GM12891 (cell line): Measurements from ENCODE around the gene DNAH8.

Experiments used
- DNase-seq: peaks from one replicate; pipeline ENCODE4 v3.0.0; 2011; ENCODE audit warnings: low spot score; ENCODE audit not compliant: insufficient read length
- FAIRE-seq: peaks from 2 replicates; lab custom pipeline; 2011; peaks lifted over from hg19 to GRCh38; lab: Jason Lieb, UNC
- PAX5 ChIP-seq: IDR thresholded peaks from 2 replicates; pipeline ENCODE4 v1.6.1; 2011; ENCODE audit warnings: low read length, moderate library complexity, mild to moderate bottlenecking; ENCODE audit not compliant: insufficient read depth, severe bottlenecking
- POLR2A ChIP-seq: IDR thresholded peaks from 2 replicates; pipeline ENCODE4 v1.6.1; 2011; ENCODE audit warnings: low read depth, low read length, control low read depth
- POLR2AphosphoS5 ChIP-seq: IDR thresholded peaks from 2 replicates; pipeline ENCODE4 v1.6.1; 2011; ENCODE audit warnings: low read depth, low read length, control low read depth
- POU2F2 ChIP-seq: IDR thresholded peaks from 2 replicates; pipeline ENCODE4 v1.6.1; 2011; ENCODE audit warnings: low read depth, mild to moderate bottlenecking, control low read depth, low read length, moderate library complexity
- SPI1 ChIP-seq: IDR thresholded peaks from 2 replicates; pipeline ENCODE4 v1.6.1; 2011; ENCODE audit warnings: low read depth, low read length, control low read depth
- TAF1 ChIP-seq: IDR thresholded peaks from 2 replicates; pipeline ENCODE4 v1.6.1; 2011; ENCODE audit warnings: low read depth, low read length, control low read depth

The DNAH8 gene

DNA sequence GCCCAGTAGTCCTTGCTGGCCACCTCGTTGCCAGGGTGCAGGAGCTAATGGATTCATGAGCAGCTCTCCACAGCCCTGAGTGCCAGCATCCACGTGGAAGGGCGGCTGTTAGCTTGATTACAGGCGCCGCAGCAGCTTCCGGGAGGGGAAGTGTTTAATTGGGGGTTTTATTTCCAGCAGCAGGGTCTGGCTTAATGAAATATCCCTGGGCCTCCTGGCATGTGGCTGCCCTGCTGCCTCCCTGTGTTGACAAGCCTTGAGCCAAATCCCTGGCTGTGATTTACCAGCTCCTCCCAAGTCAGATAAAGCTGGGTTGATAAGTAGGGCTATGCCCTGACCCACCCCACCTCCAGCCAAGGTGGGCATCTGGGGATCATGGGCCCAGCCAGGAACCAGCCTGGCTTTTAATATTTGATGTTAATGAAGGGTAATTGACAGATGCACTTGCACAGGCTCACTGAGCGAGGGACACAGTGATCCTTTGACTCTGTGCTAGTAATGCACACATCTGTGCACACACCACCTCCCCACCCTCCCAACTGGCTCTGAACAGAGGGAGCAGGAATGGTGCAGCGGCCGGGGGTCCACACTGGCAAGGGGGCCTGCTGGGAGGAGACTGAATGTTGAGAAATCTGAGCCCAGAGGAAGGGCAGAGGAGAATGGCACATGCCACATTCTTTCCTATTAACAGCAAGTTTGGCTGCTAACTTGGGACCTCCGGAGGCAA lies 347.1 kb downstream of the DNAH8 start:
- no peak for DNase-seq
- FAIRE-seq, result no peak
- TF ChIP-seq TAF1 (no peak), POU2F2 (no peak), PAX5 (no peak), SPI1 (no peak), POLR2A (no peak), POLR2AphosphoS5 (no peak)

DNA sequence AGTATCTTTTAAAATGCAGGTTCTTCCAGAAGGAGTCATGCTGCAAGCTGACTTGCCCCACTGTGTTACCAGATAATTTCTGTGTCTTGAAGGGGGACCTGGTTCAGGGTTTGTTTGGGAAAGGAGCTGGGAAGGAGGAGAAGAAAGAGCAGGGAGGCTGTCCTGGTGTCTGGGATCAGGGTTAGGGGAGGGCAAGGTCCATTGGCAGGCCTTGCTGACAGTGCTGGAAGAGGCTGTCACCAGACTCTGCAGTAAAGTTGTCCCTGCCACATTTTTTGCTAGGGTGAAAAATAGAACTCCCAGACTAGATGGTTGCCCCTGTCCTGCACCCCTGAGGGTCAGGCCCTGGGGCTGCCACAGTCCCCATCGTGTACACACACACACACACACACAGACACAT lies 348.4 kb downstream of the DNAH8 start:
- no peak for DNase-seq
- TF ChIP-seq TAF1 (no peak), POLR2A (no peak)
- no peak for FAIRE-seq

DNA sequence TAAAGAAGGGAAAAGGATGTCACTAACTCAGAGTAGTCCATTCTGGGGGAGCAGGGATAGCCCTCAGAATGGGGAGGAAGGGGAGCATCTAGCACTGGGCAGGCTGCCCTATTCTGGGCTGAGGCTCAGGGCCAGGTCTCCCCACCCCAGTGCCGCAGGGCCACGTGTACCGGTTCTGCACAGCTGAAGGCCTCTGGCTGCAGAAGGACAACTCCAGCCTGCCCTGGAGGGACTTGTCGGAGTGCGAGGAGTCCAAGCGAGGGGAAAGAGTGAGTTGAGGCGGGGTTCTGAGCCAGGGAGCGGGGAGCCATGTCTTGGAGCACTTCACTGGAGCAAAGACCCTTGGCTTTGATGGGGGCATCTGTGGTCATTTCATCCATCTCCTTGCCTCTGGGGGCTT lies 350.4 kb downstream of the DNAH8 start:
- TF ChIP-seq SPI1 (no peak), POLR2A (no peak), PAX5 (no peak), POLR2AphosphoS5 (no peak), TAF1 (no peak), POU2F2 (no peak)
- FAIRE-seq (no peak), DNase-seq (no peak)

DNA sequence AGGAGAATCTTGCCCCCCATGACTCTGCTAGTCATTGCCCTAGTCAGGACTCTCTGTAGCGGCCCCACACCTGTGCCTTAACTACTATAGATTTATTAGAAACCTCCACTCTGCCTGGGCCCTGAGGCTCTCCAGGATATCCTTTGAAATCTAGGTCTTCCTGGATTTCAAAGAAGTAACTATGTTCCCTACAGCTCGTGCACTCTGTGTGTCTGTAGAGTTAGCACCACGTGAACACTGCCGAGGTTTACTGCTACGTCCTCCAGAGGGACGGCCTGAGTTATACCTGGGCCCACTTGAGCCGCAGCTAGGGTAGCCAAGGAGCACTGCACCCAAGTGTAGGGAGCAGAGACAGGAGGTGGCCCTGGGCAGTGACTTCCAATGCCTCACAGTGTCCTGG lies 353.3 kb downstream of the DNAH8 start:
- TF ChIP-seq PAX5 (no peak), POLR2AphosphoS5 (no peak)
- FAIRE-seq (no peak), DNase-seq (no peak)

DNA sequence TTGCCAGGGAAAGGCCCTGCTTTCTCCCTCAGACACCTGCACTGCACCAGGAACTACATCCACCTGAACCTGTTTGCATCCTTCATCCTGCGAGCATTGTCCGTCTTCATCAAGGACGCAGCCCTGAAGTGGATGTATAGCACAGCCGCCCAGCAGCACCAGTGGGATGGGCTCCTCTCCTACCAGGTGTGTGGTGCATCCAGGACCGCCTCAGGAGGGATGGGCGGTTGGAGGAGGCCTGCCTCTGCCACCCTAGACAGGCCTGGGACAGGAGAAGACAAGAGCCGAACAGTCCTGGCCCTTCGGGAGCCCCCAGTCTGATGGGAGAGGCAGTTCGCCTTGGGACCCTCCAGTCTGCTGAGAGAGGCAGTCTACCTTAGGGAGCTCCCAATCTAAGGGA lies 357.7 kb downstream of the DNAH8 start:
- no peak for FAIRE-seq
- TF ChIP-seq SPI1 (no peak), POLR2A (no peak), TAF1 (no peak), PAX5 (no peak), POLR2AphosphoS5 (no peak), POU2F2 (no peak)

DNA sequence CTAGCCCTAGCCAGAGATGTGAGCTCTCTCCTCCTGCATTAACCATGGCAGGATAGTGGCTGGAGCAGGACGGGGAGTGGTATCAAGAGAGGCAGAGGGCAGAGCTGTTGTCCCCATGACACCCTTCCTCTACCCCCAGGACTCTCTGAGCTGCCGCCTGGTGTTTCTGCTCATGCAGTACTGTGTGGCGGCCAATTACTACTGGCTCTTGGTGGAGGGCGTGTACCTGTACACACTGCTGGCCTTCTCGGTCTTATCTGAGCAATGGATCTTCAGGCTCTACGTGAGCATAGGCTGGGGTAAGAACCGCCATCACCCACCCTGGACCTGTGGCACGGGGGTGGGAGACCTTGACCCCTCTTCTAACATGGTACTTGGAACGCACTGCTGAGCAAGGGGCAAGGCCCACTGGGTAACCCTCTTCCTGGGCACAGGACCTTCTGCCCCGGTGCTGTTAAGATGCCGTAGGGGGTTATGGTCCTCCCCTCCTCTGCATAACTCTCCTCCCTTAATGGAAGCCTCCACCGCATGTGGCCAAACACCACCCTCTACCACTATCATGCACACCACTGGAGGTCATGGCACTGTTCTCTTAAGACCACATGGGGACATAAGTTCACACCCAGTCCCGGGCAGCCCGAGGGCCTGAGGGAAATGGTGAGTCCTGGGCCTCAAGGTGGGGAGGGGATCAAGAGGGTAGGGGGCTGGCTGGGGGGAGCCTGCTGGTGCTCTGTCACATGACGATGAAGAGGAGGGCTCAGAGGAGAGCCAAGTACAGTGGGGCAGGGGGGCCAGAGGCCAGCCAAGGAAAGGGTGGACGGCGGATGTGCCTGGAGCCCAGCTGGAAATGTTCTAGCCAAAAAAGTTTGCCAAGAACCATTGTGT lies 358.6 kb downstream of the DNAH8 start:
- TF ChIP-seq POU2F2 (no peak), POLR2A (no peak), POLR2AphosphoS5 (no peak), SPI1 (no peak), PAX5 (no peak), TAF1 (no peak)
- no peak for DNase-seq
- no peak for FAIRE-seq

More for the DNA sequence above, 357.7 kb downstream of the DNAH8 start:
- DNase-seq, result no peak

DNA sequence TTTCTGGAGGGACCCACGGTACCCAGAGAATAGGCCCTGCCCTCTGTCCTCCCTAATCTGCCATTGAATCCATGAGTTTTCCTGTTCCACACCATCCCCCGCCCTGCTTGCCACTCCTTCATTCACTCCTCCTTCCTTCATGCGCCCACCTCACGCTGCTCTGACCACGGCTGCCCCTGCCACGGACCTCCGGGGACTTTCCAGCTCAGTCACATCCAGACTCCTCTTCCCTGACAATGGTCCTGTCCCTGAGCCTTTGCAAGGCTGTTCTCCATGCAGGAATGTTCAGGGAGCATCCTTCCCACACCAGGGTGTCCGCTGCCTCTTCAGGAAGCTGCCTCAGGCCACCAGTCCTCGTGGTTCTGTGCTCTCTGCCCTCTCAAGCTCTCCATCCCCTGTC lies 359.4 kb downstream of the DNAH8 start:
- no peak for TF ChIP-seq TAF1
- no peak for TF ChIP-seq POLR2AphosphoS5
- no peak for TF ChIP-seq SPI1
- FAIRE-seq (no peak), DNase-seq (no peak)

DNA sequence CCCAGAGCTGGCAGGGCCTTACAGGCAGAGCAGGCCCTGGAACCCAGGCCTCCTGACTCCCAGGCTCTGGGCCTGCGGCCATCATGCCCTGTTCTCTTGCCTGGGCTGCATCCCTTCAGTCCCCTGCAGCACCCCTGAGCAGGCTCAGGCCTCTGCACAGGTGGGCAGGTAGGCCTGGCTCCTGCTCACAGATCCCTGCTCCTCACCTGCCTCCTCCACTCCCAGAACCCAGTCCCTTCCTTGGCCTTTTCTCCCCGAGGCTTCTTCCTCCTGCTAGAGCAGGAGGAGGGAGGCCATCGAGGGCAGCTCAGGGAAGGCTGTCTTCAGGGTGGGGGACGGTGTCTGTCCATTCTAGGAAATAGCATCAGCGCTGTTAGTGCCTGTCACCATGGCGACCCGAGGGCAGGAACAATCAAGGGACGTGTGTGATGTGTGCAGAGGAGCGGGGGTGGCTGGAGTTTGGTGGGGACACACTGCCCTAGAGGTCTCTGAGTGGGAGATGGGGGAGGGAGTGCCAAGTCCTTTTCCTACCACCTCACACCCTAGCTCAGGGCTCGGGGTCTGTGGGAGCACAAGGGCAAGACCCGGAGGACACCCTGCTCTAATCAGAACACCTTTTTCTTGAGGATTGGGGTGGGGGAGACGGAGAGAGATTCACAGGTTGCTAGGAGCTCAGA lies 360.0 kb downstream of the DNAH8 start:
- FAIRE-seq (no peak), DNase-seq (no peak)
- TF ChIP-seq SPI1 (no peak), POLR2A (no peak), POU2F2 (no peak), TAF1 (no peak), POLR2AphosphoS5 (no peak), PAX5 (no peak)

DNA sequence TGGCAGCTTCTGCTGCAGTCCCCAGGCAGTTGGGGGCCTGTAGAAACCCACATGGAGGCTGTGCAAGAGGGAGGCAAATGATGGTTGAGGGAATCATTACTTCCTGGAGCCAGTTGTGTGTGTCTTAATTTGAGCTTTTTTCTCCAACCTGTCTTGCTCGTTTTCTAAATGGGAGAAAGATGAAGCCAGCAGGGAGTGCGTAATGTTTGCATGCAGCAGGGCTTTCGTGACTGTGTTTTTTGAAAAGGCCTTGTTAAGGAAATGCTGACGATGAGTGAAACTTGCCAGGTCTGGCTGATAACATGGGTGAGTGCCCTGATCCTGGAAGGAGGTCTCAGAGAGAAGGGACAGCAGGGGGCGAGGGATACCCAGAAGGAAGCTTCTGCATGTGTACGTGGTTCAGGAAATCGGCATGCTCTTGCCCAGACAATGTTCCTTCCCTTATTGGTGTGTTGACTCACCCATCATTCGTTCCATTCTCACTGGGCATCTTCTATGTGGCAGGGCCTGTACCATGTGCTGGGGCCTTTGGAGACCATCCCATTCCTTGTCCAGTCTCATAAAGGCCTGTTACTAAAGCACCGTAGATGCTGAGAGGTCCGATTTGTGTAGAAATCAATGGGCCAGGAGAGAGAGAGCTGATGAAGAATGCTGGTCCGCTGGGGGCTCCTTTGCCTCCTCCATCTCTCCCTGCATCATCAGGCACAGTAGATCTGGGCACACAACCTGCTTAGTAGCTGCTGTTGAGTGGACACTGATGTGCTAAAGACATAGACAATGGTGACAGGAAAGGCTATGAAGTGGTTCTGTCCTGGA lies 360.9 kb downstream of the DNAH8 start:
- DNase-seq (no peak), FAIRE-seq (peak; percentile 9)
- TF ChIP-seq PAX5 (no peak), POLR2AphosphoS5 (no peak), SPI1 (no peak), POLR2A (no peak), POU2F2 (no peak), TAF1 (no peak)
